ENCODE results near the gene AP2B1.
"Not testable (repeated sequence)": the region's sequence is repeated elsewhere in the genome, so short reads cannot be mapped to it uniquely, and the experiment has no call there.

AP2B1 gene
- total RNA-seq, result 104 to 257 reads per million in 2 donors

GRCh38 chr17:35587074-35587961, at the start of gene AP2B1:
Gene AP2B1 (plus strand): TSS chr17:35587322. CDS start chr17:35594031, 6,709 bp downstream.
- peak; percentile 96 for DNase-seq

GRCh38 chr17:35537601-35538141, 49.5 kb upstream of the AP2B1 start, which contains the start of gene SLFN12L:
Gene SLFN12L (minus strand): TSS chr17:35537678. CDS start chr17:35522364, 15,314 bp downstream.
- DNase-seq, result no peak

- no peak for DNase-seq
Observed at GRCh38 chr17:35539659-35540026, 47.5 kb upstream of the AP2B1 start.

- peak; percentile 16 for DNase-seq
Observed at GRCh38 chr17:35540589-35541404, 46.3 kb upstream of the AP2B1 start.

GRCh38 chr17:35541434-35541833, 45.7 kb upstream of the AP2B1 start:
- no peak for DNase-seq

GRCh38 chr17:35542990-35543389, 44.1 kb upstream of the AP2B1 start:
- no peak for DNase-seq

- no peak for DNase-seq
Observed at GRCh38 chr17:35543856-35544255, 43.3 kb upstream of the AP2B1 start.

- DNase-seq, result no peak
Observed at GRCh38 chr17:35545150-35545549, 42.0 kb upstream of the AP2B1 start.

- DNase-seq, result no peak
Observed at GRCh38 chr17:35546487-35546886, 40.6 kb upstream of the AP2B1 start.

GRCh38 chr17:35548208-35548810, 38.8 kb upstream of the AP2B1 start:
- no peak for DNase-seq

- no peak for DNase-seq
Observed at GRCh38 chr17:35548978-35549377, 38.1 kb upstream of the AP2B1 start.

GRCh38 chr17:35553310-35553709, 33.8 kb upstream of the AP2B1 start:
- DNase-seq, result no peak

GRCh38 chr17:35554668-35555067, 32.5 kb upstream of the AP2B1 start:
- no peak for DNase-seq

GRCh38 chr17:35555691-35556090, 31.4 kb upstream of the AP2B1 start:
- DNase-seq, result no peak

GRCh38 chr17:35557353-35557752, 29.8 kb upstream of the AP2B1 start:
- no peak for DNase-seq

GRCh38 chr17:35559495-35560210, 27.5 kb upstream of the AP2B1 start:
- DNase-seq, result no peak

GRCh38 chr17:35560703-35561102, 26.4 kb upstream of the AP2B1 start, which contains the start of gene SLFN14:
Gene SLFN14 (minus strand): TSS chr17:35560819. CDS start chr17:35558062, 2,757 bp downstream.
- DNase-seq, result no peak

- not testable (repeated sequence) for DNase-seq
Observed at GRCh38 chr17:35563181-35563580, 23.9 kb upstream of the AP2B1 start.

- DNase-seq, result no peak
Observed at GRCh38 chr17:35566968-35567367, 20.2 kb upstream of the AP2B1 start.

- DNase-seq, result no peak
Observed at GRCh38 chr17:35568561-35568960, 18.6 kb upstream of the AP2B1 start.

GRCh38 chr17:35569405-35569804, 17.7 kb upstream of the AP2B1 start:
- DNase-seq, result no peak

GRCh38 chr17:35575759-35576158, 11.4 kb upstream of the AP2B1 start:
- DNase-seq, result no peak

Data from T-helper 9 cell (primary cell).